ENCODE results near the gene FBXO47. TPM values are rescaled to one million over a fixed set of nuclear protein-coding genes. Genes with fewer than 3 reads are reported as not detected.
"Not testable (repeated sequence)": the region's sequence is repeated elsewhere in the genome, so short reads cannot be mapped to it uniquely, and the experiment has no call there.

FBXO47 gene
- total and polyA plus RNA-seq, 2 donors (not counting 3 experiments of a cell fraction or from before 2014, with no cell fraction given), result not detected

GRCh38 chr17:38914741-38915638 lies 52.2 kb downstream of the FBXO47 start:
- TF ChIP-seq POLR2A (IDR thresholded peaks at IDR 0.05; ENCODE audit: low read depth, low read length), result no peak
- TF ChIP-seq GATA2 (IDR thresholded peaks at IDR 0.05; ENCODE audit: insufficient read depth, insufficient read length, low read depth, low read length), result peak; percentile 10
- POLR2A ChIA-PET, result no interaction called here
- no peak overlapping the region for H3K9ac ChIP-seq (replicated peaks; ENCODE audit: extremely low read depth, insufficient read depth, low read length)
- no peaks in the 10 kb centered on the region for H3K9me1 ChIP-seq (replicated peaks; ENCODE audit: control insufficient read depth, extremely low read depth, insufficient read depth, low read length)
- no peak overlapping the region for H3K4me2 ChIP-seq (ENCODE audit: insufficient read depth, low read length)
- peaks cover 9% of the 10 kb centered on the region for H3K79me2 ChIP-seq (ENCODE audit: control insufficient read depth, insufficient read depth, low read length)
- intact Hi-C loops (cut with micrococcal nuclease), result no loop called here
- no peak overlapping the region for H3K4me3 ChIP-seq (replicated peaks in 1 of 3; ENCODE audit: insufficient read depth in 1 of 3, low read depth in 1 of 3, low read length in 3 of 3)
- peaks cover 16 to 61% of the 10 kb centered on the region in 2 experiments for H3K36me3 ChIP-seq (ENCODE audit: control insufficient read depth in 2 of 2, extremely low read depth in 1 of 2, insufficient read depth in 2 of 2, low read length in 2 of 2)
- no peak overlapping the region for H2AFZ ChIP-seq (ENCODE audit: low read depth, low read length)
- FAIRE-seq (no peak), DNase-seq (ENCODE audit: low read depth, low spot score) (no peak)
- H3K9me3 ChIP-seq (replicated peaks; ENCODE audit: control insufficient read depth, insufficient read depth, low read length), result no peaks in the 10 kb centered on the region
- H3K27ac ChIP-seq (ENCODE audit: insufficient read depth, low read depth, low read length), result no peak overlapping the region
- dilution Hi-C loops (cut with MboI; ENCODE audit: extremely low pct_ligation_motif_present, low sequenced_read_pairs), result no loop called here
- BruUV-seq (replicated peaks), result no TSS peak
- no peaks in the 10 kb centered on the region for H4K20me1 ChIP-seq (replicated peaks; ENCODE audit: control insufficient read depth, extremely low read depth, insufficient read depth, low read length)
- no peaks in the 10 kb centered on the region for H3K4me1 ChIP-seq (ENCODE audit: control insufficient read depth, extremely low read depth, insufficient read depth, low read length)
- no peaks in the 10 kb centered on the region for H3K27me3 ChIP-seq (ENCODE audit: control insufficient read depth in 2 of 2, insufficient read depth in 2 of 2, low read length in 2 of 2)
- CTCF ChIA-PET, result interaction anchor here (0.8 to 1.3 kb wide), 2 partner anchors 13 to 44 kb away, joined by 3 to 4 read pairs; no protein-coding TSS in a partner anchor

- H3K79me2 ChIP-seq (ENCODE audit: control insufficient read depth, insufficient read depth, low read length), result peaks cover 21% of the 10 kb centered on the region
- TF ChIP-seq GATA2 (IDR thresholded peaks at IDR 0.05; ENCODE audit: insufficient read depth, insufficient read length, low read depth, low read length), result no peak
- TF ChIP-seq POLR2A (IDR thresholded peaks at IDR 0.05; ENCODE audit: low read depth, low read length), result no peak
- TF ChIP-seq JUN (IDR thresholded peaks at IDR 0.05; ENCODE audit: borderline replicate concordance, insufficient read depth, insufficient read length, low read depth), result no peak
- no peak for TF ChIP-seq MAX (IDR thresholded peaks at IDR 0.05; ENCODE audit: insufficient read depth, insufficient read length)
- no peaks in the 10 kb centered on the region for H4K20me1 ChIP-seq (replicated peaks; ENCODE audit: control insufficient read depth, extremely low read depth, insufficient read depth, low read length)
- H3K4me1 ChIP-seq (ENCODE audit: control insufficient read depth, extremely low read depth, insufficient read depth, low read length), result peaks cover 18% of the 10 kb centered on the region
- no peak overlapping the region for H3K4me2 ChIP-seq (ENCODE audit: insufficient read depth, low read length)
- H2AFZ ChIP-seq (ENCODE audit: low read depth, low read length), result no peak overlapping the region
- no peaks in the 10 kb centered on the region for H3K27me3 ChIP-seq (ENCODE audit: control insufficient read depth in 2 of 2, insufficient read depth in 2 of 2, low read length in 2 of 2)
- peaks cover 10 to 43% of the 10 kb centered on the region in 2 experiments for H3K36me3 ChIP-seq (ENCODE audit: control insufficient read depth in 2 of 2, extremely low read depth in 1 of 2, insufficient read depth in 2 of 2, low read length in 2 of 2)
- H3K27ac ChIP-seq (ENCODE audit: insufficient read depth, low read depth, low read length), result no peak overlapping the region
- no peak for DNase-seq (ENCODE audit: low read depth, low spot score)
- intact Hi-C loops (cut with micrococcal nuclease), result no loop called here
- ChIA-PET POLR2A (no interaction called here), CTCF (no interaction called here)
- no peaks in the 10 kb centered on the region for H3K9me3 ChIP-seq (replicated peaks; ENCODE audit: control insufficient read depth, insufficient read depth, low read length)
- H3K9ac ChIP-seq (replicated peaks; ENCODE audit: extremely low read depth, insufficient read depth, low read length), result no peak overlapping the region
- BruUV-seq (replicated peaks), result no TSS peak
- no peaks in the 10 kb centered on the region for H3K9me1 ChIP-seq (replicated peaks; ENCODE audit: control insufficient read depth, extremely low read depth, insufficient read depth, low read length)
- no peak for FAIRE-seq
- no peak overlapping the region for H3K4me3 ChIP-seq (replicated peaks in 1 of 3; ENCODE audit: insufficient read depth in 1 of 3, low read depth in 1 of 3, low read length in 3 of 3)
- dilution Hi-C loops (cut with MboI; ENCODE audit: extremely low pct_ligation_motif_present, low sequenced_read_pairs), result no loop called here
These were observed 54.9 kb downstream of the FBXO47 start for GRCh38 chr17:38912221-38912813.

- BruUV-seq (replicated peaks); POLR2A ChIA-PET: not testable (repeated sequence)
These were observed 55.5 kb downstream of the FBXO47 start for GRCh38 chr17:38911731-38912081.

More at GRCh38 chr17:38911731-38912081, 55.5 kb downstream of the FBXO47 start:
- H3K79me2 ChIP-seq (ENCODE audit: control insufficient read depth, insufficient read depth, low read length), result peaks cover 27% of the 10 kb centered on the region
- H3K27ac ChIP-seq (ENCODE audit: insufficient read depth, low read depth, low read length); H3K27me3 ChIP-seq (ENCODE audit: control insufficient read depth in 2 of 2, insufficient read depth in 2 of 2, low read length in 2 of 2); DNase-seq (ENCODE audit: low read depth, low spot score); dilution Hi-C loops (cut with MboI; ENCODE audit: extremely low pct_ligation_motif_present, low sequenced_read_pairs); H3K9me3 ChIP-seq (replicated peaks; ENCODE audit: control insufficient read depth, insufficient read depth, low read length); H3K4me3 ChIP-seq (replicated peaks in 1 of 3; ENCODE audit: insufficient read depth in 1 of 3, low read depth in 1 of 3, low read length in 3 of 3); CTCF ChIA-PET; H3K9me1 ChIP-seq (replicated peaks; ENCODE audit: control insufficient read depth, extremely low read depth, insufficient read depth, low read length); FAIRE-seq; H3K9ac ChIP-seq (replicated peaks; ENCODE audit: extremely low read depth, insufficient read depth, low read length); H2AFZ ChIP-seq (ENCODE audit: low read depth, low read length); intact Hi-C loops (cut with micrococcal nuclease); H4K20me1 ChIP-seq (replicated peaks; ENCODE audit: control insufficient read depth, extremely low read depth, insufficient read depth, low read length); H3K4me2 ChIP-seq (ENCODE audit: insufficient read depth, low read length): not testable (repeated sequence)
- H3K36me3 ChIP-seq (ENCODE audit: control insufficient read depth in 2 of 2, extremely low read depth in 1 of 2, insufficient read depth in 2 of 2, low read length in 2 of 2), result peaks cover 6 to 41% of the 10 kb centered on the region in 2 experiments
- peaks cover 24% of the 10 kb centered on the region for H3K4me1 ChIP-seq (ENCODE audit: control insufficient read depth, extremely low read depth, insufficient read depth, low read length)

All from endothelial cell of umbilical vein (primary cell).